ENCODE results near the gene SLC25A30. TPM values are rescaled to one million over a fixed set of nuclear protein-coding genes. Genes with fewer than 3 reads are reported as not detected.
A peak's percentile ranks its signal among the peaks of the same experiment; 100 is the strongest.
"Not testable (repeated sequence)": the region's sequence is repeated elsewhere in the genome, so short reads cannot be mapped to it uniquely, and the experiment has no call there.

SLC25A30 gene
- total RNA-seq, 1 experiment from 2014 or later, result 3.8 TPM

DNA sequence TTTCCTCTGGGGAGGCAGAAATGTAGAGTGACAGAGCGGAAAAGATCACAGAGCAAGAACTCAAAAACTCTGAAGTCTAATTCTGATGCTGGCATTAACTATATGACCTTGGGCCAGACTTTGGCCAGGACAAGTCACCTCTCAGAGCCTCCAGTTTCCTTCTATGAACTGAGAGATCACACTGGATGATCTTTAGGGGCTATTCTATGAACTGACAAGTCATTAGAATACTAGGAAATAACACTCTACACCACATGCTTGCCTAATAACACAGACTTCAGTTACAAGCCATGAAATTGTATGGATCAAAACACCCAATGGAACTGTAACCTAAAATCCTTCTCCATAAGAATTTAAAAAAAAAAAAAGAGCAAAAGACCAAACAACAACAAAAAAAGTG lies 16.9 kb downstream of the SLC25A30 start:
- DNase-seq (ENCODE audit: low spot score), result no peak
- in situ Hi-C loops (cut with HindIII; ENCODE audit: low sequenced_read_pairs), result no loop called here

- no peak for DNase-seq (ENCODE audit: low spot score)
- in situ Hi-C loops (cut with HindIII; ENCODE audit: low sequenced_read_pairs), result loop anchor here (5.0 kb wide), 1 partner anchor 63 kb away; the partner anchor contains the start of gene COG3
These were observed 19.3 kb downstream of the SLC25A30 start for GRCh38 chr13:45398877-45399276.

DNA sequence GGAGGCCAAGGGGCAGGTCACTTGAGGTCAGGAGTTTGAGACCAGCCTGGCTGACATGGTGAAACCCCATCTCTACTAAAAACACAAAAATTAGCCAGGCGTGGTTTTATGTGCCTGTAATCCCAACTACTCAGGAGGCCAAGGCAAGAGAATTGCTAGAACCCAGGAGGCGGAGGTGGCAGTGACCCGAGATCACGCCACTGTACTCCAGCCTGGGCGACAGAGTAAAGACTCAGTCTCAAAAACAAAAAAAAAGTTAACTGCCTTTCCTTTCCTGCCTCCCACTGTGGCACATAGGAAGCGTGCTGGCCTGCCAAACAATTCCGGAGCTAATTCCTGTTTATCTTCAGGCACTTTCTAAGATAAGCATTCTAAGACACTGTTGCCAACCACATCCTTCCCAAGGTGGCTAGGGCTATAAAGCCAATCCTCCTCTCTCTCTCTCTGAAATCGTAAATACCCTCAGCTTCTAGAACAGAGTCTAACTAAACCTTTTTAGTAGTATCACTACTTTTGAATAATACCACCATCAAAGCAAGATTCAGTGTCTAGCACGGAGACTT lies 21.6 kb downstream of the SLC25A30 start:
- DNase-seq (ENCODE audit: low spot score), result no peak
- in situ Hi-C loops (cut with HindIII; ENCODE audit: low sequenced_read_pairs), result loop anchor here (5.0 kb wide), 1 partner anchor 66 kb away; the partner anchor contains the start of gene COG3

DNA sequence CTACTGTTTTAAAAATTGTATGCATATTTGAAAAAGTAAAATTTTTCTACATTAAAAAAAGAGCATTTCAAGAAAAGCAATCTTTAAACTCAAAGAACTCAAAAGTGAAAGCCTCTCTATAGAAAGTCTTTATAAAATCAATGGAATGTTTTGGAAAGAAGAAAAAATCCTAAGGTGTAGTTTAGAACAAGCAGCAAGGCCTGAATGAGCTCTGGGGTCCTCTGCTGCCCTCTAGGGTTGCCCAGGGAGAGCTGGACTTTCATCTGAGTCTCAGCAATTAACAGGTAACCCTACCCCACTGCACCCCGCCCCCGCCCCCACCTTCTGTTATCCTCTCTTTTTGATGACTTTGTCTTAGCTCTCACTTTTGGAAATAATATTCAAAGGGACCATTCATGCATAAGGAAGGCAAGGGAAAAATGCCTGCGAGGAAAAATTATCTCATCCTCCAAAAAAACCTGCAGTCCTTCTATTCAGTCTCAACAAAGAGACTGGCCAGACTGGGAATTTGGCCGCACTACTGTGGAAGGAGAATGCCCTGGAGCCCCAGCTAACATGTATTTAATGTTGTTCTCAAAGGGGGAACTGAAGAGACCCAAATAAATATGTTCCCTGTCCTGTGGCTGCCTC lies 24.1 kb downstream of the SLC25A30 start:
- peak; percentile 70 for DNase-seq (ENCODE audit: low spot score)
- in situ Hi-C loops (cut with HindIII; ENCODE audit: low sequenced_read_pairs), result no loop called here

GRCh38 chr13:45392811-45393210 lies 25.4 kb downstream of the SLC25A30 start:
- no peak for DNase-seq (ENCODE audit: low spot score)
- in situ Hi-C loops (cut with HindIII; ENCODE audit: low sequenced_read_pairs), result no loop called here

GRCh38 chr13:45391926-45392325 lies 26.2 kb downstream of the SLC25A30 start:
- no peak for DNase-seq (ENCODE audit: low spot score)
- in situ Hi-C loops (cut with HindIII; ENCODE audit: low sequenced_read_pairs), result no loop called here

DNA sequence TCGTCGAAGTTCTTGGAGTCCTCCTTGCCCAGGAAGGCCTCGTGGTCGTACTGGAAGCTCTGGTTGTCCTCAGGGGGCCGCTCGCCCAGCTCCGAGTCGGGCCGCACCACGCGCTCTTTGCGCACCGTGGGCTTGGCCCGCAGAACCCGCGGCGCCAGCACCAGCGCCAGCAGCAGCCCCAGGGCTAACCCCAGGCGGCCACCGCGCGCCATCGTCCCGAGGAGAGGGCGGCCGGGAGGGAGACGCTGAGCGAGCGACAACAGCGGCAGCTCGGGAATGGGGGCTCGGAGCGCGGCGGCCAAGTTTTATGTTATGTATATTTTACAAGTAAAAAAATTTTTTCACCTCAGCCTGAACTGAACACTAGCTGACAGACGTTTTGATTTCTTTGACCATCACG lies 27.0 kb downstream of the SLC25A30 start:
- in situ Hi-C loops (cut with HindIII; ENCODE audit: low sequenced_read_pairs); DNase-seq (ENCODE audit: low spot score): not testable (repeated sequence)

GRCh38 chr13:45390348-45390747 lies 27.8 kb downstream of the SLC25A30 start:
- in situ Hi-C loops (cut with HindIII; ENCODE audit: low sequenced_read_pairs); DNase-seq (ENCODE audit: low spot score): not testable (repeated sequence)

DNA sequence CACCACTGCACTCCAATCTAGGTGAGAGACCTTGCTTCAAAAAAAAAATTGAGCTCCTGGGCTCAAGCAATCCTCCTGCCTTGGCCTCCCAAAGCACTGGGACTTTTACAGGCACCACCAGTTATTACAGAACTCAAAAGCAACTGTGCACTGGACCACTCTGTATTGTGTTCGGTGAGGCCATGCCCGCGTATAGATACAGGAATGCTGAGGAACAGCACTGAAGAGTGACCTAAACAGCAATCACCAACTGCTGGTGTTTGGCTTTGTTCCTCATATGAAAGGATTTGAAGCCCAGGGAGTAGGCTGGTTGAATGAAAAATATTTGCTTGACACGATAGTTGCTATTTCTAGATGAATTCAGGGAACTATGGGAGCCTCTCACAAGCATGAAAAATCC lies 29.5 kb downstream of the SLC25A30 start:
- in situ Hi-C loops (cut with HindIII; ENCODE audit: low sequenced_read_pairs), result no loop called here

DNA sequence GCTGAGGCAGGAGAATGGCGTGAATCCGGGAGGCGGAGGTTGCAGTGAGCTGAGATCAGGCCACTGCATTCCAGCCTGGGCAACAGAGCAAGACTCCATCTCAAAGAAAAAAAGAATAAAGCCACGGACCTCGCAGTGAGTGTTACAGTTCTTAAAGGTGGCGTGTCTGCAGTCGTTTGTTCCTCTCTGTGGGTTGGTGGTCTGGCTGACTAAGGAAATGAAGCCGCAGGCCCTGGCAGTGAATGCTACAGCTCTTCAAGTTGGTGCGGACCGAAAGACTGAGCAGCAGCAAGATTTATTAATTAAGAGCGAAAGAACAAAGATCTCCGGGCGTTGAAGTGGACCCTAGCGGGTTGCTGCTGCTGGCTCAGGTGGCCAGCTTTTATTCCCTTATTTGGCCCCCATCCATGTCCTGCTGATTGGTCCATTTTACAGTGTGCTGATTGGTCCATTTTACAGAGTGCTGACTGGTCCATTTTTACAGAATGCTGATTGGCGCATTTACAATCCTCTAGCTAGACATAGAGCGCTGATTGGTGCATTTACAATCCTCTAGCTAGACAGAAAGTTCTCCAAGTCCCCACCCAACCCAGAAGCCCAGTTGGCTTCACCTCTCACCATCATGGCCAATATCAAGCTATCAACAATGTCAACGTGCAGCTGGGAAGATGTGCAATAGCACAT lies 31.1 kb downstream of the SLC25A30 start:
- DNase-seq (ENCODE audit: low spot score); in situ Hi-C loops (cut with HindIII; ENCODE audit: low sequenced_read_pairs): not testable (repeated sequence)

More for the DNA sequence above, 29.5 kb downstream of the SLC25A30 start:
- peak; percentile 6 for DNase-seq (ENCODE audit: low spot score)

DNA sequence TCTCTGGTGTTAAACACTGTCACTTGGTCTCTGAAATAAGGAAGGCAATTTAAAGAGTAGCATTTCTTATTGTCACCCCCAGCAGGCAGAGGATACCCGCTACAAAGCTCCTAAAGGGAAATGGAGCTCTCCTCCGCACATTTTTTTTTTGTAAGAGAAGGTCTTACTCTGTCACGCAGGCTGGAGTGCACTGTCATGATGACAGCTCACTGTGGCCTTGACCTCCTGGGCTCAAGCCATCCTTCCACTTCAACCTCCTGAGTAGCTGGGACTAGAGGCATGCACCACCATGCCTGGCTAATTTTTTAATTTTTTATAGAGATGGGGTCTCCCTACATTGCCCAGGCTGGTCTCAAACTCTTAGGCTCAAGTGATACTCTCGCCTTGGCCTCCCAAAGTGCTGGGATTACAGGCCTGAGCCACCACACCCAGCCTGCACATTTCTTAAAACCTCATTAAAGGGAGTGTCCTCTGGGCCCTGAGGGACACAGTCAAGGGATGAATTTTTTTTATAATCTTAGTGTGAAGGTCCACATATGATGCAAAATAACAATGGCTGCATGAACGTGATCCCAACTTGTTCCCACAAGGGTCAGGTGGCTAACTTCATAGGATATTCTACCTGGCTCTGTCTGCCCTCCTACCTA lies 32.1 kb downstream of the SLC25A30 start:
- DNase-seq (ENCODE audit: low spot score), result no peak
- in situ Hi-C loops (cut with HindIII; ENCODE audit: low sequenced_read_pairs), result no loop called here

GRCh38 chr13:45385320-45385719 lies 32.9 kb downstream of the SLC25A30 start:
- no peak for DNase-seq (ENCODE audit: low spot score)
- in situ Hi-C loops (cut with HindIII; ENCODE audit: low sequenced_read_pairs), result no loop called here

GRCh38 chr13:45384474-45385174 lies 33.5 kb downstream of the SLC25A30 start:
- DNase-seq (ENCODE audit: low spot score), result no peak
- in situ Hi-C loops (cut with HindIII; ENCODE audit: low sequenced_read_pairs), result no loop called here

GRCh38 chr13:45382739-45383138 lies 35.4 kb downstream of the SLC25A30 start:
- in situ Hi-C loops (cut with HindIII; ENCODE audit: low sequenced_read_pairs); DNase-seq (ENCODE audit: low spot score): not testable (repeated sequence)

GRCh38 chr13:45381196-45381595 lies 37.0 kb downstream of the SLC25A30 start:
- DNase-seq (ENCODE audit: low spot score), result no peak
- in situ Hi-C loops (cut with HindIII; ENCODE audit: low sequenced_read_pairs), result no loop called here

GRCh38 chr13:45380708-45381107 lies 37.5 kb downstream of the SLC25A30 start:
- DNase-seq (ENCODE audit: low spot score); in situ Hi-C loops (cut with HindIII; ENCODE audit: low sequenced_read_pairs): not testable (repeated sequence)

GRCh38 chr13:45379516-45379915 lies 38.7 kb downstream of the SLC25A30 start:
- in situ Hi-C loops (cut with HindIII; ENCODE audit: low sequenced_read_pairs); DNase-seq (ENCODE audit: low spot score): not testable (repeated sequence)

DNA sequence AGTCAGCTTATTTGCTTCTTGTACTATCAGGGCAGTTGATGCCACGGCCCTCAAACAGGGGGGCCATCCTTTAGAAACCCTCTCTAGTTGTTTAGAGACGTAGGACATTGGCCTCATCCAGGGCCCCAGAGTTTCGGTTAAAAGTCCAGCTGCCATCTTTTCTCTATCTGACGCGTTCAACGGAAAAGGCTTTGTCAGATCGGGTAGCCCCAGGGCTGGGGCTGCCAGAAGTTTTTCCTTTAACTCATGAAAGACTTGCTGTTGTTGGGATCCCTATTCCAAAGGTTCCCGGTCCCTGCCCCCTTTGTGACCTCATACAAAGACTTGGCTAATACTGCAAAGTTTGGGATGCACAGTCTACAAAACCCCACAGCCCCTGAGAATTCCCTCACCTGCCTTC lies 39.4 kb downstream of the SLC25A30 start:
- DNase-seq (ENCODE audit: low spot score); in situ Hi-C loops (cut with HindIII; ENCODE audit: low sequenced_read_pairs): not testable (repeated sequence)

GRCh38 chr13:45377314-45377713 lies 40.9 kb downstream of the SLC25A30 start:
- in situ Hi-C loops (cut with HindIII; ENCODE audit: low sequenced_read_pairs); DNase-seq (ENCODE audit: low spot score): not testable (repeated sequence)

All from G401 (cell line).